Smooth muscle cell (in vitro differentiated cells): Measurements from ENCODE around the gene SPEG. TPM values are rescaled to one million over a fixed set of nuclear protein-coding genes. Genes with fewer than 3 reads are reported as not detected.

Experiments
- DNase-seq: peaks from one replicate; lab custom pipeline; 2025; ENCODE audit not compliant: unreplicated experiment; lab: John Stamatoyannopoulos, UW
- H2AFZ ChIP-seq: fragments of 200-600 bp; sonication (generic); 2 replicates; pipeline ENCODE4 v1.6.0; 2016; ENCODE audit warnings: antibody characterized with exemption, low read depth, mild to moderate bottlenecking
- H3F3A ChIP-seq: fragments of 200-600 bp; sonication (generic); 2 replicates; pipeline ENCODE4 v1.6.0; 2017; ENCODE audit warnings: antibody characterized with exemption, low read depth
- H3K27ac ChIP-seq: fragments of 200-600 bp; sonication (generic); 2 replicates; pipeline ENCODE4 v1.5.1; 2016; ENCODE audit warnings: low read depth, mild to moderate bottlenecking
- H3K27me3 ChIP-seq: fragments of 200-600 bp; sonication (generic); 2 replicates; pipeline ENCODE4 v1.6.1; 2016; ENCODE audit warnings: low read depth, mild to moderate bottlenecking
- H3K36me3 ChIP-seq: fragments of 200-600 bp; sonication (generic); 2 replicates; pipeline ENCODE4 v1.5.1; 2016; ENCODE audit warnings: low read depth
- H3K4me1 ChIP-seq: fragments of 200-600 bp; sonication (generic); 2 replicates; pipeline ENCODE4 v1.5.1; 2016; ENCODE audit warnings: low read depth
- H3K4me2 ChIP-seq: fragments of 200-600 bp; sonication (generic); 2 replicates; pipeline ENCODE4 v1.6.0; 2016; ENCODE audit warnings: mild to moderate bottlenecking
- H3K4me3 ChIP-seq: fragments of 200-600 bp; sonication (generic); 2 replicates; pipeline ENCODE4 v1.5.1; 2016; ENCODE audit warnings: mild to moderate bottlenecking
- H3K79me2 ChIP-seq: fragments of 200-600 bp; sonication (generic); 2 replicates; pipeline ENCODE4 v1.6.0; 2016; ENCODE audit warnings: low read depth, mild to moderate bottlenecking
- H3K9ac ChIP-seq: fragments of 200-600 bp; sonication (generic); 2 replicates; pipeline ENCODE4 v1.6.0; 2016; ENCODE audit warnings: low read depth
- H3K9me3 ChIP-seq: fragments of 200-600 bp; sonication (generic); replicated peaks from 2 replicates; pipeline ENCODE4 v1.5.1; 2016; ENCODE audit warnings: low read depth
- H4K20me1 ChIP-seq: fragments of 200-600 bp; sonication (generic); 2 replicates; pipeline ENCODE4 v1.6.0; 2016; ENCODE audit warnings: low read depth
- CTCF ChIP-seq: fragments of 200-600 bp; sonication (generic); IDR thresholded peaks from 2 replicates; pipeline ENCODE4 v1.5.1; 2017; ENCODE audit warnings: borderline replicate concordance, mild to moderate bottlenecking, antibody characterized with exemption; ENCODE audit not compliant: insufficient read depth, poor library complexity, severe bottlenecking
- WGBS: methylation state at CpG from one replicate; pipeline ENCODE4 v1.1.7; 2016; ENCODE audit warnings: low lambda C conversion rate; 5-methylcytosine and 5-hydroxymethylcytosine counted together
- polyA plus RNA-seq: library from polyadenylated mRNA; unstranded; fragments of >200 nt; fragmentation: Nextera tagmentation; extraction: Ambion mirVana; gene quantifications from 2 replicates; pipeline ENCODE4 v1.2.1, GENCODE V29; 2016
- total RNA-seq: library from RNA; depleted of rRNA; stranded (reverse); fragments of >200 nt; gene quantifications from 2 replicates; pipeline ENCODE4 v1.2.3, GENCODE V29; 2014

SPEG gene
- total and polyA plus RNA-seq, 2 experiments from 2014 or later = 14.9 to 37.8 TPM

GRCh38 chr2:219540784-219541504, 106.3 kb downstream of the SPEG start:
- 90% methylated on average over 12 of the region's 12 CpGs for WGBS
- Histone ChIP-seq H3K36me3 (no peaks in the 10 kb centered on the region), H3K27ac (no peak overlapping the region), H3K4me1 (peaks cover 18% of the 10 kb centered on the region), H3K4me3 (no peak overlapping the region), H3F3A (no peaks in the 10 kb centered on the region), H3K9me3 (no peaks in the 10 kb centered on the region), H2AFZ (no peak overlapping the region), H3K27me3 (no peaks in the 10 kb centered on the region), H4K20me1 (peaks cover 51% of the 10 kb centered on the region), H3K9ac (no peak overlapping the region), H3K79me2 (peaks cover 9% of the 10 kb centered on the region), H3K4me2 (no peak overlapping the region)
- no peak for DNase-seq
- no peak for TF ChIP-seq CTCF

GRCh38 chr2:219541611-219542180, 107.1 kb downstream of the SPEG start:
- peaks cover 9% of the 10 kb centered on the region for H3K79me2 ChIP-seq
- peaks cover 51% of the 10 kb centered on the region for H4K20me1 ChIP-seq
- no peaks in the 10 kb centered on the region for H3K9me3 ChIP-seq
- H3K27ac ChIP-seq = no peak overlapping the region
- no peaks in the 10 kb centered on the region for H3F3A ChIP-seq
- H3K36me3 ChIP-seq = no peaks in the 10 kb centered on the region
- H3K9ac ChIP-seq = no peak overlapping the region
- 8% methylated on average over 48 of the region's 48 CpGs for WGBS
- H3K4me1 ChIP-seq = peaks cover 18% of the 10 kb centered on the region
- peak; percentile 99 for TF ChIP-seq CTCF
- peak overlapping the region; percentile 82 for H3K4me3 ChIP-seq
- H3K4me2 ChIP-seq = peak overlapping the region; percentile 97
- DNase-seq = peak; percentile 81
- H2AFZ ChIP-seq = no peak overlapping the region
- H3K27me3 ChIP-seq = no peaks in the 10 kb centered on the region

- H3K4me3 ChIP-seq = peak overlapping the region; percentile 82
- peak overlapping the region; percentile 50 for H3K27ac ChIP-seq
- peak overlapping the region; percentile 69 for H3K9ac ChIP-seq
- H4K20me1 ChIP-seq = peaks cover 48% of the 10 kb centered on the region
- H3K9me3 ChIP-seq = no peaks in the 10 kb centered on the region
- TF ChIP-seq CTCF = no peak
- H3K36me3 ChIP-seq = no peaks in the 10 kb centered on the region
- H3K4me2 ChIP-seq = peak overlapping the region; percentile 97
- H3K79me2 ChIP-seq = peaks cover 9% of the 10 kb centered on the region
- H3K4me1 ChIP-seq = peaks cover 18% of the 10 kb centered on the region
- peak overlapping the region; percentile 53 for H2AFZ ChIP-seq
- under 1% methylated on average over 58 of the region's 66 CpGs for WGBS
- no peaks in the 10 kb centered on the region for H3F3A ChIP-seq
- no peak for DNase-seq
- H3K27me3 ChIP-seq = no peaks in the 10 kb centered on the region
Measured at GRCh38 chr2:219542931-219543595, 108.4 kb downstream of the SPEG start.
